Skeletal muscle satellite cell (primary cell): Measurements from ENCODE around the gene APOBEC3H.

Experiments used
- H3K27me3 ChIP-seq: 2 replicates; pipeline ENCODE4 v1.7.0; 2013; ENCODE audit warnings: low read length; ENCODE audit not compliant: control insufficient read depth, insufficient read depth
- H3K36me3 ChIP-seq: 2 replicates; pipeline ENCODE4 v1.7.0; 2013; ENCODE audit warnings: mild to moderate bottlenecking, control low read depth, low read length; ENCODE audit not compliant: insufficient read depth
- H3K4me1 ChIP-seq: 2 replicates; pipeline ENCODE4 v1.7.0; 2013; ENCODE audit warnings: low read length; ENCODE audit not compliant: control insufficient read depth, insufficient read depth
- H3K4me2 ChIP-seq: 2 replicates; pipeline ENCODE4 v1.7.0; 2013; ENCODE audit warnings: mild to moderate bottlenecking, low read length
- H3K4me3 ChIP-seq: 2 replicates; pipeline ENCODE4 v1.7.0; 2013; ENCODE audit warnings: low read length
- H3K9ac ChIP-seq: 2 replicates; pipeline ENCODE4 v1.7.0; 2013; ENCODE audit warnings: mild to moderate bottlenecking, low read depth, low read length, moderate library complexity
- H3K9me3 ChIP-seq: replicated peaks from 2 replicates; pipeline ENCODE4 v1.7.0; 2013; ENCODE audit warnings: mild to moderate bottlenecking, control low read depth, low read length

APOBEC3H gene

DNA sequence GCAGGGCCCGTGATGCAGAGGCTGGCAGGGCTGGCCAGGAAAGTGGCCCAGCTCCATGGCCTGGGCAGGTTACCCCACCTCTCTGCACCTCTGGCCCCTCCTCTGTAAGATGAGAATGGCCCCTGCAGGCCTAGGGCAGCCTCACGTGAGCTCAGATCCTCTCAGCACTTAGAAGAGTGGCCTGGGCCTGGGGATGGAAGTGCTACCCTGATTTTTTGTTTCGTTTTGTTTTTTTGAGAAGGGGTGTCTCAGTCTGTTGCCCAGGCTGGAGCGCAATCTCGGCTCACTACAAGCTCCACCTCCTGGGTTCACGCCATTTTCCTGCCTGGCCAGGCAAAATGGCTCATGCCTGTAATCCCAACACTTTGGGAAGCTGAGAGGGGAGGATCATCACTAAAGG lies 982 bp downstream of the APOBEC3H start:
- no peak overlapping the region for H3K9ac ChIP-seq
- H3K4me1 ChIP-seq, result peaks cover 9% of the 10 kb centered on the region
- H3K27me3 ChIP-seq, result peaks cover 24% of the 10 kb centered on the region
- no peaks in the 10 kb centered on the region for H3K36me3 ChIP-seq
- no peak overlapping the region for H3K4me2 ChIP-seq
- H3K4me3 ChIP-seq, result no peak overlapping the region
- H3K9me3 ChIP-seq, result no peaks in the 10 kb centered on the region

DNA sequence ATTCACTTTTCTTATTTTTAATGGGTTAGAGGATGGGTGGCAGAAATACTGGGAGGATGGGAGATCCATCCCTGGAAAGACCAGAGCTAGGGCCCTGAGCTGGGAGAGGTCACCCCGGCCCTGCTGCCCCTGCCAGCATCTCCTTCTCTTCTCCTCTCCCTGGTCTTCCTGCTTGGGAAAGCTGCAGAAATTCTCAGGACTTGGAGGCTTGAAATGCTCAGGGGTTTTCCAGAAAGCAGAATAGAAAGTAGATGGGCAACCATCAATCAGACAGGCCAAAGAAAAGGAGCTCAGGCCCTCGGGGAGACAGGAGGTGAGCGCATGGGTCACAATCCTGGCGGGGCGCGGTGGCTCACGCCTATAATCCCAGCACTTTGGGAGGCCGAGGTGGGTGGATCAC lies 1.5 kb downstream of the APOBEC3H start:
- Histone ChIP-seq H3K9ac (no peak overlapping the region), H3K4me2 (no peak overlapping the region), H3K9me3 (no peaks in the 10 kb centered on the region), H3K4me1 (peaks cover 9% of the 10 kb centered on the region), H3K27me3 (peaks cover 25% of the 10 kb centered on the region), H3K36me3 (no peaks in the 10 kb centered on the region), H3K4me3 (no peak overlapping the region)

DNA sequence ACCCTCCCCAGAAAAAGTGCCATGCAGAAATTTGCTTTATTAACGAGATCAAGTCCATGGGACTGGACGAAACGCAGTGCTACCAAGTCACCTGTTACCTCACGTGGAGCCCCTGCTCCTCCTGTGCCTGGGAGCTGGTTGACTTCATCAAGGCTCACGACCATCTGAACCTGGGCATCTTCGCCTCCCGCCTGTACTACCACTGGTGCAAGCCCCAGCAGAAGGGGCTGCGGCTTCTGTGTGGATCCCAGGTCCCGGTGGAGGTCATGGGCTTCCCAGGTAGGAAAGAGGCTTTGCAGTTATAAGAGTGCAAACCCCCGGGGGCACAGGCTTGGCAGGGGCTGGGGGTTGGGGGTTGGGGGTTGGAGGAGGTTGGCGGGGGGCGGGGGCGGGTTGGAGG lies 4.2 kb downstream of the APOBEC3H start:
- H3K9ac ChIP-seq, result no peak overlapping the region
- H3K4me2 ChIP-seq, result no peak overlapping the region
- no peak overlapping the region for H3K4me3 ChIP-seq
- H3K27me3 ChIP-seq, result peaks cover 18% of the 10 kb centered on the region
- no peaks in the 10 kb centered on the region for H3K9me3 ChIP-seq
- H3K36me3 ChIP-seq, result no peaks in the 10 kb centered on the region
- H3K4me1 ChIP-seq, result peaks cover 9% of the 10 kb centered on the region

DNA sequence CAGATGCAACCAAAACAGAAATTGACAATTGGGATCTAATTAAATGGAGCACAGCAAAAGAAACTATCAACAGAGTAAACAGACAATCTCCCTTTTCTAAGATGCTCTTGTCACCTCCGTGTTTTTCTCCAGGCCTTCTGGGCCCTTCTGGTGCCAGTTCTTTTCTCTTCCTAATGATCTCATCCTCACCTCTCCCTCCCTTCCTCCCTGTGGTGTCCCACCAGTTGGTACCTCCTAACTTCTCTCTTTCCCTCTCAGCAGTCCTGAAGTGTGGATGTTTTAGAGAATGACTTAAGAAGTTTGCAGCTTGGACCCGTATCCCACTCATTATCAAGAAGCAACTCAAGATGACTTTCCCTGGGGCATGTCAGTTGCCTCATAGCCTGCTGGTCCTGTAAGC lies 6.4 kb downstream of the APOBEC3H start:
- Histone ChIP-seq H3K4me1 (no peaks in the 10 kb centered on the region), H3K9me3 (no peaks in the 10 kb centered on the region), H3K27me3 (peaks cover 20% of the 10 kb centered on the region), H3K9ac (no peak overlapping the region), H3K36me3 (no peaks in the 10 kb centered on the region), H3K4me2 (no peak overlapping the region), H3K4me3 (no peak overlapping the region)

DNA sequence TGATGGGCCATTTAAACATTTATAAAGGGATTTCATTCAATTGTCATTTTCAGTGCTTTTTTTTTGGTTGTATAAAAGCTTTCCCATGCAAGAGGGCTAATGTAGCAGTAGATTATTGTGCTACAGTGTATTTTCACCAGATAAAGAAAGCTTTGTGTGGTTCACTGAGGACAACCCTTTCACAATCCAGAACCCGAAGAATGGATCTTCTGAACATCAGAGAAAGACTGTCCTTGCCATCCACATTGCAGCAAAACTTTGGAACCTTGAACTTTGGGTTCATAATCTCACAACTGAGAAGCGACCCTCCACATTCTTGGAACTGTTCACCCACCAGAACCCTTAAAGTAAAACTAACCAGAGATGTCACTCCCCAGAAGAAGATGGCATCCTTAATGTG lies 9.3 kb downstream of the APOBEC3H start:
- no peaks in the 10 kb centered on the region for H3K9me3 ChIP-seq
- H3K9ac ChIP-seq, result no peak overlapping the region
- no peaks in the 10 kb centered on the region for H3K36me3 ChIP-seq
- peaks cover 23% of the 10 kb centered on the region for H3K27me3 ChIP-seq
- H3K4me1 ChIP-seq, result no peaks in the 10 kb centered on the region
- H3K4me3 ChIP-seq, result no peak overlapping the region
- H3K4me2 ChIP-seq, result no peak overlapping the region

DNA sequence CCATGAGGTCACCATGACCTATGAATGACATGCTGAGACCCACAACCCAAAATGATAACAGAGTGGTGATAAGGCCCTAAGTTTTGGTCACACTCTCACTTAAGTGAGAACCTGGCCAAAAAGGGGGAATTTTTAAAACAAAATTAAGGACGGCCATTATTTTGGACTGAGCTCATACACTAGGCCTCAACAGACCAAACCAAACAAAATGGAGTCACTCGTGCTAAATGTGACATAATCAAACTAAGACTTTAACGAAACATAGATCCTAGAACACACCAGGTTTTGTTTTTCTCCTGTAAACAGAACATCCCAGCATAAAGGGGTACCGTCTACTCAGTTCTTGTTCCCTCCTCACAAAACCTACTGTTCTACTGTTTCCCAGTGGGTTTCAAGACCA lies 11.4 kb downstream of the APOBEC3H start:
- Histone ChIP-seq H3K27me3 (peaks cover 21% of the 10 kb centered on the region), H3K4me3 (no peak overlapping the region), H3K36me3 (no peaks in the 10 kb centered on the region), H3K4me1 (no peaks in the 10 kb centered on the region), H3K9ac (no peak overlapping the region), H3K4me2 (no peak overlapping the region), H3K9me3 (no peaks in the 10 kb centered on the region)

DNA sequence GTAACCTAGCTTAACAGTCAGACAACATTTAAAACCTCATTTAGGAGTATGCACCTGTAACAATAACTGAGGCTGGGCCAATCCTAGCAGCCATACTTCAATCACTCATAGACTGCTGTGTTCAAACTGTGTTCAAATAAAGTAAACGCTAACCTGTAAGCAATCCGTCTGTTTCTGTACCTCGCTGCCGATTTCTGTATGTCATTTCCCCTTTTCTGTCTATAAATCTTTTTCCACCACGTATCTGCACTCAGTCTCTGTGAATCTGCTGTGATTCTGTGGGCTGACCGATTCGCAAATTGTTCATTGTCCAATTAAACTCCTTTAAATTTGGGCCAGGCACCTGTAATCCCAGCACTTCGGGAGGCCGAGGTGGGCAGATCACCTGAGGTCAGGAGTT lies 12.3 kb downstream of the APOBEC3H start:
- no peaks in the 10 kb centered on the region for H3K4me1 ChIP-seq
- no peak overlapping the region for H3K4me3 ChIP-seq
- H3K9ac ChIP-seq, result no peak overlapping the region
- no peak overlapping the region for H3K4me2 ChIP-seq
- peaks cover 28% of the 10 kb centered on the region for H3K27me3 ChIP-seq
- H3K9me3 ChIP-seq, result no peaks in the 10 kb centered on the region
- H3K36me3 ChIP-seq, result no peaks in the 10 kb centered on the region

DNA sequence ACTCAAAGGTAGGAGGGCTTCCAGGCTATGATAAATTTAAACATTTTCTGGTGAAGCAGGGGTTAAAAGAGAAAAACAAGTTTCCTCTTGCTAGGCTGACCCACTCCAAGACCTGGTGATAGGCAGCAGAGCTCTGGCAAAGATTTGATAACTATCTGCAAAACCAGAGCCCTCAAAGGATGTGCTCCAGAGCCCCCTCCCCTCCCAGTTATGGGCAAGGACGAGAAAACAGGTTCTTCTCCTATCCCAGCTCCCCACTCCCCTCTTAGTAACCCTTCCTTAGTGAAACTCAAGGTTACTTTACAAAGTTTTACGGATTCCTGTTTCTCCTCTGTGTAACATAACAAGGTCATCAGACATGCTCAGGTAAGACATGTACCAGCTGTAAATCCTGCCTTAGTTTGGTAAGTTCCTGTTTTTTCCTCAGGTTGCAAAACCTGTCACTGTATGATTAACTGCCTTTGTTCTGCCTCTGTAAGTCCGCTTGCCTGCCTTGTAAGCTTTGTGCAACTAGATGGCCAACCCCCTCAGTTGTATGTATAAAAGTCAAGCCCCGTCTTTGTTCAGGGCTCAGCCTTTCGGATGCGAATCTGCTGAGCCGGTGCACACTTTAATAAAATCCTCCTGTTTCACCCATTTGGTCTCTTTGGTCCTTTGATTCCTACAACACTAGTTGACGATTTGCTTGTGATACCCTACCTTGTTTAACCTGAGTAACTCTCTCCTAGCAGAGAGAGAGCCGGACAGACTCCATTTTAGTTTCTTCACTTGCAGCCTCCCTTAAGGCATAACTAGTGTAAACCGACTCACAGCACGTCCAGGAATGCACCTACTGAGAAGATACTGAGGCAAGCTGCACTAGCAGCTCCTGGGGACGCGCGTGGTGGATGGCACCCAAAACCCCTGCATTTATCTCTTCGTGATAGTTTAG lies 13.9 kb downstream of the APOBEC3H start:
- peaks cover 43% of the 10 kb centered on the region for H3K27me3 ChIP-seq
- H3K9ac ChIP-seq, result no peak overlapping the region
- H3K9me3 ChIP-seq, result no peaks in the 10 kb centered on the region
- no peaks in the 10 kb centered on the region for H3K36me3 ChIP-seq
- H3K4me1 ChIP-seq, result no peaks in the 10 kb centered on the region
- H3K4me3 ChIP-seq, result no peak overlapping the region
- H3K4me2 ChIP-seq, result no peak overlapping the region

DNA sequence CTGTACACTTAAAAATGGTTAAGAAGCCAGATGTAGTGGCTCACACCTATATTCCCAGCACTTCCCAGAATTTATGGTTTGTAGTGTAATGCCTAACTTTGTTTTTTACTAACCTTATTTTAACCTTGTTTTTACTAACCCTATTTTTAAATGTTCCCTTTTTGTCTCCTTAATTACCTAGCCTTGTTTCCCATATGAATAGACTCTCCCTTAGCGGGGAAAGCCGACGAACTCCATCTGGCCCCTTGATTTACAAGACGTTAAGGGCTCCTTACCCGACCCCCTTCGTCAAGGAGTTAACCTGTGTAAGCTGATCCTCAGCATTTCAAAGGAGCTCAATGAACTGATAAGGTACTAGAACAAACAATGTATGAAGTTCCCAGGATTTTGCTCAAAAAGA lies 17.1 kb downstream of the APOBEC3H start:
- no peaks in the 10 kb centered on the region for H3K9me3 ChIP-seq
- no peak overlapping the region for H3K4me3 ChIP-seq
- H3K36me3 ChIP-seq, result no peaks in the 10 kb centered on the region
- H3K4me1 ChIP-seq, result no peaks in the 10 kb centered on the region
- peaks cover 58% of the 10 kb centered on the region for H3K27me3 ChIP-seq
- H3K4me2 ChIP-seq, result no peak overlapping the region
- no peak overlapping the region for H3K9ac ChIP-seq

DNA sequence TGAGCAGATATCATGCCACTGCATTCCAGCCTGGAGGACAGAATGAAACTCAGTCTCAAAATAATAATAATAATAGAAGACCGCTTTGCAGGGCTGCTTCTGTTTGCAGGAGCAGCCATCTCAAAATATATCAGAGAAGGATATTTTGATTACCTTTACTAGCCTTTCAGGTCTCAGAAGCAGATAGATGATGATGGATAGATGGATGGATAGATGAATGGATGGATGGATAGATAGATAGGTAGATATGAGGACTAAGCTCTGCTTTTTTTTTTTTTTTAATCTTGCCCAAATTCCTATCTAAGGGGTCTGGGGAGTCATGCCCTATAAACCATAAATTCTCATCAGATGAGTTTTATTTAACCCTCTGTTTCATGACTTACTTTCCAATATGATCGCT lies 18.5 kb downstream of the APOBEC3H start:
- H3K9ac ChIP-seq, result no peak overlapping the region
- H3K27me3 ChIP-seq, result peaks cover 58% of the 10 kb centered on the region
- H3K4me3 ChIP-seq, result no peak overlapping the region

DNA sequence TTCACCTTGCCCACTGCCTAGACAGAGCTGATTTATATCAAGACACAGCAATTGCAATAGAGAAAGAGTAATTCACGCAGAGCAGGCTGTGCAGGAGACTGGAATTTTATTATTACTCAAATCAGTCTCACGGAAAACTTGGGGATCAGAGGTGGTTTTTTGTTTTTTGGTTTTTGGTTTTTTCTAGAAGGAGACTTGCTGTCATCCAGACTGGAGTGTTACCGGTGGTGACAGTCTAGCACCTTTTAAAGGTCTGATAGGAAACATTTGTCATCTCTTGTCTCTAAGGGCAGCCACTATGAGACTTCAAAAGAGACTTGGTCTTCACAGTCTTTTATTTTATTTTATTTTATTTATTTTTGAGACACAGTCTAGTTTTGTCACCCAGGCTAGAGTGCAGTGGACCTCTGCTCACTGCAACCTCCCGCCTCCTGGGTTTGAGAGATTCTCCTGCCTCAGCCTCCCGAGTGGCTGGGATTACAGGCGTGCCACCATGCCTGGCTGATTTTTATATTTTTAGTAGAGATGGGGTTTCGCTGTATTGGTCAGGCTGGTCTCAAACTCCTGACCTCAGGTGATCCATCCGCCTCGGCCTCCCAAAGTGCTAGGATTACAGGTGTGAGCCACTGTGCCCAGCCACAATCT lies 19.1 kb downstream of the APOBEC3H start:
- peaks cover 55% of the 10 kb centered on the region for H3K27me3 ChIP-seq
- no peak overlapping the region for H3K4me3 ChIP-seq
- H3K4me2 ChIP-seq, result no peak overlapping the region
- no peak overlapping the region for H3K9ac ChIP-seq
- no peaks in the 10 kb centered on the region for H3K9me3 ChIP-seq
- H3K36me3 ChIP-seq, result no peaks in the 10 kb centered on the region
- H3K4me1 ChIP-seq, result no peaks in the 10 kb centered on the region

More for the DNA sequence above, 18.5 kb downstream of the APOBEC3H start:
- Histone ChIP-seq H3K36me3 (no peaks in the 10 kb centered on the region), H3K4me2 (no peak overlapping the region), H3K4me1 (no peaks in the 10 kb centered on the region), H3K9me3 (no peaks in the 10 kb centered on the region)
